Spleen (tissue), 11 donors: ENCODE results near the gene COX7B2. TPM values are rescaled to one million over a fixed set of nuclear protein-coding genes. Genes with fewer than 3 reads are reported as not detected.

Source experiments
- DNase-seq: peaks from one replicate; pipeline ENCODE4 v3.0.0-alpha.2; 2020
- H3K27ac ChIP-seq, 8 donors: fragments of 200-600 bp; sonication (generic) in 7 of 8; 1 replicate in 4 of 8; 2 replicates in 4 of 8; pipeline versions ENCODE4 v1.5.0 to v1.8.0; 2016 to 2021; ENCODE audit warnings: inconsistent platforms in 4 of 8, mild to moderate bottlenecking in 4 of 8, moderate library complexity in 1 of 8
- H3K27me3 ChIP-seq, 7 donors: fragments of 200-600 bp; sonication (generic) in 6 of 7; replicated peaks in 1 of 7; 1 replicate in 4 of 7; 2 replicates in 3 of 7; pipeline versions ENCODE4 v1.5.0 to v1.8.0; 2016 to 2021; ENCODE audit warnings: inconsistent platforms in 3 of 7, mild to moderate bottlenecking in 1 of 7
- H3K36me3 ChIP-seq, 6 donors: fragments of 200-600 bp; sonication (generic) in 5 of 6; 1 replicate in 4 of 6; 2 replicates in 2 of 6; pipeline versions ENCODE4 v1.5.0 to v1.8.0; 2016 to 2021; ENCODE audit warnings: inconsistent platforms in 2 of 6
- H3K4me1 ChIP-seq, 6 donors: fragments of 200-600 bp; sonication (generic) in 5 of 6; 1 replicate in 3 of 6; 2 replicates in 3 of 6; pipeline versions ENCODE4 v1.5.0 to v1.8.0; 2016 to 2021; ENCODE audit warnings: inconsistent platforms in 3 of 6
- H3K4me3 ChIP-seq, 8 donors: fragments of 200-600 bp; sonication (generic) in 7 of 8; 1 replicate in 4 of 8; 2 replicates in 4 of 8; pipeline versions ENCODE4 v1.5.0 to v1.8.0; 2016 to 2021; ENCODE audit warnings: inconsistent platforms in 4 of 8, mild to moderate bottlenecking in 4 of 8, moderate library complexity in 2 of 8
- H3K9me3 ChIP-seq, 8 donors: fragments of 200-600 bp; sonication (generic) in 7 of 8; 1 replicate in 4 of 8; 2 replicates in 4 of 8; pipeline versions ENCODE4 v1.5.0 to v1.8.0; 2016 to 2021; ENCODE audit warnings: inconsistent platforms in 4 of 8
- POLR2A ChIP-seq, 3 donors: fragments of 450-650 bp; IDR thresholded peaks; one replicate each; pipeline ENCODE4 v1.5.1; 2017; ENCODE audit warnings: antibody characterized with exemption in 3 of 3, mild to moderate bottlenecking in 1 of 3
- POLR2AphosphoS5 ChIP-seq, 3 donors: sonication (generic); formaldehyde crosslinking; IDR thresholded peaks; one replicate each; pipeline ENCODE4 v1.5.1; 2017; ENCODE audit warnings: antibody characterized with exemption in 3 of 3
- WGBS, 5 donors: extraction: QIAGEN DNeasy Blood & Tissue Kit in 3 of 5; methylation state at CpG; one replicate each; pipeline versions ENCODE4 v1.1.5 to v1.1.7; 2013 to 2018; 5-methylcytosine and 5-hydroxymethylcytosine counted together
- intact Hi-C: fragments of 100-400 bp; cut with DNase I; formaldehyde crosslinking; loops from one replicate; pipeline ENCODE4 v1.15.0; 2023; ENCODE audit warnings: low total_unique reads
- polyA plus RNA-seq, 3 donors: library from polyadenylated mRNA; stranded (reverse); fragments of 200-250 nt; gene quantifications; one replicate each; pipeline ENCODE4 v1.2.1, GENCODE V29; 2013
- total RNA-seq, 7 donors: library from RNA; depleted of rRNA in 3 of 7; stranded (reverse); fragments of >200 nt in 3 of 7; fragmentation: NEBNext Ultra II Directional in 4 of 7; extraction: Animal tissue kit (Norgen Biotek cat#: 25700) in 4 of 7; gene quantifications; one replicate each; pipeline versions ENCODE4 v1.1.0 to v1.2.1, GENCODE V29; 2016 to 2021
- TF ChIP-seq, protein P1 (sequence below), 11 experiments: fragments of 200-600 bp in 7 of 11; fragments of 450-650 bp in 4 of 11; sonication (generic) in 4 of 11; IDR thresholded peaks in 8 of 11; conservative IDR thresholded peaks in 3 of 11; 1 replicate in 7 of 11; 2 replicates in 4 of 11; pipeline versions ENCODE4 v1.4.0 to v1.8.0; 2016 to 2021; ENCODE audit warnings: antibody characterized with exemption in 11 of 11, inconsistent platforms in 4 of 11, mild to moderate bottlenecking in 1 of 11
- donor health status: healthy with polysubstance abuse.
- donor health status: DM: no; HTN: no; CAD: no; lungs with moderate emphysema.
- donor health status: DM: no; HTN: no; CAD: no.
- donor health status: Bipolar disorder and iron deficiency.
- donor health status: healthy.
- donor health status: DM: no; HTN: no; CAD: no.
- donor health status: DM: yes; HTN: yes; CAD: no.

Gene COX7B2
- total and polyA plus RNA-seq, 10 donors, result not detected

DNA sequence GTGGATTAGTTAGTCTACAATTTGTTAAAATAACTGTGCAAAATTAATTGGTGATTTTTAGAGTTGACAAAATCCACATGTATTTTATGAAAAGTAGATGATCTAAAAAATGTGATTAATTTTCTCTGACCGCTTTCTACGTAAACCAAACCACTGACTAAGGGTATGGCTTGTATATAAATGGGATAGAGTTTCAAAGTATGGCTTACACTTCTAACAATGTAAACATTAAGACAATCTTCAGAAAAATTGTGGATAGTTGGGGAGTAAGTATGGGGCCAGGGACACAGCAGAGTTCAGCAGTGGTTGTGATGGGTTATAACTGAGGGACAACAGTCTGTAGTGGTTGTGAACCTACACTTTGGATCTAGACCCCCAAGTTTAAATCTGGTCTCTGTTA lies 44.5 kb upstream of the COX7B2 start:
- intact Hi-C loops, result no loop called here
- H3K4me3 ChIP-seq, result no peak overlapping the region
- H3K27me3 ChIP-seq, result peaks cover 0 to 4% (median 0%) of the 10 kb centered on the region in 7 donors
- H3K36me3 ChIP-seq, result no peaks in the 10 kb centered on the region
- TF ChIP-seq, protein P1, sequence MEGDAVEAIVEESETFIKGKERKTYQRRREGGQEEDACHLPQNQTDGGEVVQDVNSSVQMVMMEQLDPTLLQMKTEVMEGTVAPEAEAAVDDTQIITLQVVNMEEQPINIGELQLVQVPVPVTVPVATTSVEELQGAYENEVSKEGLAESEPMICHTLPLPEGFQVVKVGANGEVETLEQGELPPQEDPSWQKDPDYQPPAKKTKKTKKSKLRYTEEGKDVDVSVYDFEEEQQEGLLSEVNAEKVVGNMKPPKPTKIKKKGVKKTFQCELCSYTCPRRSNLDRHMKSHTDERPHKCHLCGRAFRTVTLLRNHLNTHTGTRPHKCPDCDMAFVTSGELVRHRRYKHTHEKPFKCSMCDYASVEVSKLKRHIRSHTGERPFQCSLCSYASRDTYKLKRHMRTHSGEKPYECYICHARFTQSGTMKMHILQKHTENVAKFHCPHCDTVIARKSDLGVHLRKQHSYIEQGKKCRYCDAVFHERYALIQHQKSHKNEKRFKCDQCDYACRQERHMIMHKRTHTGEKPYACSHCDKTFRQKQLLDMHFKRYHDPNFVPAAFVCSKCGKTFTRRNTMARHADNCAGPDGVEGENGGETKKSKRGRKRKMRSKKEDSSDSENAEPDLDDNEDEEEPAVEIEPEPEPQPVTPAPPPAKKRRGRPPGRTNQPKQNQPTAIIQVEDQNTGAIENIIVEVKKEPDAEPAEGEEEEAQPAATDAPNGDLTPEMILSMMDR (IDR thresholded peaks at IDR 0.05 in 8 of 11, conservative IDR thresholded peaks at IDR 0.05 in 3 of 11), result no peak
- no peak for TF ChIP-seq POLR2AphosphoS5 (IDR thresholded peaks at IDR 0.05)
- no peak for TF ChIP-seq POLR2A (IDR thresholded peaks at IDR 0.05)
- H3K4me1 ChIP-seq, result no peaks in the 10 kb centered on the region
- no peaks in the 10 kb centered on the region for H3K9me3 ChIP-seq
- H3K27ac ChIP-seq, result no peak overlapping the region
- no peak for DNase-seq
- WGBS, 5 donors, result 83 to 92% (median 92%) methylated on average over 2 of the region's 2 CpGs

DNA sequence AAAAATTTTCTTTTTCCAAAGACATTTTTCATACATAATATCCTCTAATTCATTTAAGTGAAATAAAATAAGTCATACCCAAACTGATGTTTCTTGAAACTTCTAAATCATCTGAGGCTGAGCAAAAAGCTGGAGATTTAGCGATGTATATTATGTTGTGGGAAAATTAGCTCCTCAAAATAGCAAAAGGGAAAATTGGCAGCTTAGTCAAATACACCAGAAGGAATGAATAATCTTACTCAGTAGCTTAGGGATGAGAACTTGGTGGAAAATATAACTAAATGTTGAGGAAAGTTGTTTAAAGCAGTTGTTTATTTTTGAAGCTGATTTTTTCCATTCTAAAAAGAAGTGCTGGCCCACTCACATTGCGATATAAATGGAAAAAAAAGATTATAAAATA lies 43.4 kb upstream of the COX7B2 start:
- intact Hi-C loops, result no loop called here
- 80 to 87% (median 81%) methylated on average over 2 of the region's 2 CpGs for WGBS, 5 donors

DNA sequence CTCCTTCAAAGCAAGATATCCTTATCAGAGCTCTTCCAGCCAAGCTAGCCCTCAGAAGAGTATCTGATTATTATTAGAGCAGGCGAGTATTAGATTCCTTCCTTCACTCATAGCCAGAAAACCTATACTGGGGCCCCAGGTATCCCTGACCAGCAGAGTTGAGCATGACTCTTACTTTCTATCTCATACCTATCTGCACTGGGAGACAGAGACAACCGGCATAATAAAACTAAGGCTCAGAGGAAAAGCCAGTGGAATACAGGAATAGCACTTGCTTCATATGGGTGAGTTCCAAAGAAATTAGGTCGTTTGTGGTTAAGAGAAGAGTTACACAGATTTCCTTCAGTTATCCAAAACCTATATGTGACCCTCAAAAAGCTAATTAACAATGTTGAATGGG lies 41.8 kb upstream of the COX7B2 start:
- no peak for DNase-seq
- Histone ChIP-seq H3K4me1 (no peaks in the 10 kb centered on the region), H3K4me3 (no peak overlapping the region), H3K36me3 (no peaks in the 10 kb centered on the region), H3K27ac (no peak overlapping the region), H3K9me3 (no peaks in the 10 kb centered on the region), H3K27me3 (no peaks in the 10 kb centered on the region)
- TF ChIP-seq POLR2A (IDR thresholded peaks at IDR 0.05) (no peak), POLR2AphosphoS5 (IDR thresholded peaks at IDR 0.05) (no peak)
- TF ChIP-seq, protein P1 (IDR thresholded peaks at IDR 0.05 in 8 of 11, conservative IDR thresholded peaks at IDR 0.05 in 3 of 11), result no peak
- WGBS, 5 donors, result 65 to 73% (median 70%) methylated on average over 3 of the region's 3 CpGs
- intact Hi-C loops, result no loop called here

More for the DNA sequence above, 43.4 kb upstream of the COX7B2 start:
- H3K36me3 ChIP-seq, result no peaks in the 10 kb centered on the region
- TF ChIP-seq POLR2A (IDR thresholded peaks at IDR 0.05), result no peak
- TF ChIP-seq, protein P1 (IDR thresholded peaks at IDR 0.05 in 8 of 11, conservative IDR thresholded peaks at IDR 0.05 in 3 of 11), result no peak
- no peak for TF ChIP-seq POLR2AphosphoS5 (IDR thresholded peaks at IDR 0.05)
- H3K27ac ChIP-seq, result no peak overlapping the region
- DNase-seq, result no peak
- peaks cover 0 to 4% (median 0%) of the 10 kb centered on the region in 7 donors for H3K27me3 ChIP-seq
- no peaks in the 10 kb centered on the region for H3K9me3 ChIP-seq
- no peak overlapping the region for H3K4me3 ChIP-seq
- H3K4me1 ChIP-seq, result no peaks in the 10 kb centered on the region

DNA sequence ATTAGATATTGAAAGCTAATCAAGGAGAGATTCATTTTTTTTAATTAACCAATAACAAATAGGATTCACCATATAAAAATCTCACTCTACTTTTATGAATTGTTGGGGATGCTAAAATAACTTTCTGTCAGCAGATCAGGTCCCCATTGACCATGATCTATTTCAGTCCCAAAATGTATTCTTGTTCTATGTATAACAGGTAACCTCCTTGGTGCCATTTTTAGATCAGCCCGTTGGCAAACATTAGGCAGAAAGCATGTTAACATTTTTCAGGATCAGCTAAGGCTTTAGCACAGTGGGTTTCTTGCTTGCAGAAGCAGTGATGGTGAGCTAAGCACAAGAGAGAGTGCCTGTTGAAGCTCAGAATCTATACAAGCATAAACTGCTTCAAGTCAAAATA lies 40.8 kb upstream of the COX7B2 start:
- H3K27ac ChIP-seq, result no peak overlapping the region
- DNase-seq, result no peak

More for the DNA sequence above, 40.8 kb upstream of the COX7B2 start:
- Histone ChIP-seq H3K4me3 (no peak overlapping the region), H3K36me3 (no peaks in the 10 kb centered on the region), H3K27me3 (no peaks in the 10 kb centered on the region), H3K9me3 (no peaks in the 10 kb centered on the region), H3K4me1 (no peaks in the 10 kb centered on the region)
- TF ChIP-seq POLR2A (IDR thresholded peaks at IDR 0.05) (no peak), POLR2AphosphoS5 (IDR thresholded peaks at IDR 0.05) (no peak)
- TF ChIP-seq, protein P1 (IDR thresholded peaks at IDR 0.05 in 8 of 11, conservative IDR thresholded peaks at IDR 0.05 in 3 of 11), result no peak
- intact Hi-C loops, result no loop called here
- 50 to 74% (median 65%) methylated on average over 1 of the region's 1 CpG for WGBS, 5 donors
